ENCODE results near the gene RBCK1. TPM values are rescaled to one million over a fixed set of nuclear protein-coding genes. Genes with fewer than 3 reads are reported as not detected.

Gene RBCK1
- polyA plus RNA-seq, 4 donors, result 74.8 to 176 (median 158) TPM

GRCh38 chr20:454951-455350 lies 46.9 kb downstream of the RBCK1 start:
- Histone ChIP-seq H3K4me3 (ENCODE audit: low read depth in 1 of 3, low read length in 3 of 3) (no peak overlapping the region), H3K9me3 (ENCODE audit: control insufficient read depth in 2 of 2, insufficient read depth in 1 of 2, low read depth in 1 of 2, low read length in 1 of 2) (no peaks in the 10 kb centered on the region), H3K27ac (ENCODE audit: low read depth in 1 of 3, low read length in 2 of 3) (no peak overlapping the region), H3K4me1 (ENCODE audit: control insufficient read depth in 3 of 3, insufficient read depth in 2 of 3, low read depth in 1 of 3, low read length in 2 of 3) (no peaks in the 10 kb centered on the region), H3K36me3 (ENCODE audit: control insufficient read depth in 3 of 3, insufficient read depth in 2 of 3, low read depth in 1 of 3, low read length in 3 of 3) (peaks cover 0 to 18% (median 0%) of the 10 kb centered on the region in 3 donors), H3K27me3 (ENCODE audit: control insufficient read depth in 3 of 3, insufficient read depth in 3 of 3, low read length in 3 of 3) (no peaks in the 10 kb centered on the region)
- no peak for DNase-seq
- no peak for FAIRE-seq
- WGBS, 3 donors, result 47 to 72% (median 56%) methylated on average over 3 of the region's 3 CpGs

DNA sequence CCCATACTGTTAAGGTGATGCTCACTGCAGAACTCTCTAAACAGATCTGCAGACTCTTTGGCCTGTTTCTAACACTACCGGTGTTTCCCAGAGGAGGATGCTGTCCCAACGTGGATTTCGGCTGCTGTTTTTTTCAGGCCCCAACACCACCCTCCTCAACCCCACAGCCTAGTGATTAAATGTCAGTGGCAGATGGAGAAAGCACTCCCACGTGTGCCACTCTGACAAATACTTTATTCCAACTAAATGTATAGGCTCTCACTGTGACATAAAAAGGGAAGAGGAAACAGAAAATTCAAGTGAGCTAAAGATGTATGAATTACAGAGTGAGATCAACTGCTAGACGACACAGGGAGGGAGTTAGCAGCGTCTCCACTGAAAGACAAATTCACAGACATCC lies 50.7 kb downstream of the RBCK1 start:
- no peaks in the 10 kb centered on the region for H3K27me3 ChIP-seq (ENCODE audit: control insufficient read depth in 3 of 3, insufficient read depth in 3 of 3, low read length in 3 of 3)
- no peak for FAIRE-seq
- H3K4me3 ChIP-seq (ENCODE audit: low read depth in 1 of 3, low read length in 3 of 3), result no peak overlapping the region
- 52 to 72% (median 72%) methylated on average over 6 of the region's 6 CpGs for WGBS, 3 donors
- H3K36me3 ChIP-seq (ENCODE audit: control insufficient read depth in 3 of 3, insufficient read depth in 2 of 3, low read depth in 1 of 3, low read length in 3 of 3), result peaks cover 0 to 10% (median 0%) of the 10 kb centered on the region in 3 donors
- DNase-seq, result no peak
- H3K4me1 ChIP-seq (ENCODE audit: control insufficient read depth in 3 of 3, insufficient read depth in 2 of 3, low read depth in 1 of 3, low read length in 2 of 3), result peaks cover 0 to 9% (median 8%) of the 10 kb centered on the region in 3 donors
- H3K27ac ChIP-seq (ENCODE audit: low read depth in 1 of 3, low read length in 2 of 3), result no peak overlapping the region
- H3K9me3 ChIP-seq (ENCODE audit: control insufficient read depth in 2 of 2, insufficient read depth in 1 of 2, low read depth in 1 of 2, low read length in 1 of 2), result no peaks in the 10 kb centered on the region

DNA sequence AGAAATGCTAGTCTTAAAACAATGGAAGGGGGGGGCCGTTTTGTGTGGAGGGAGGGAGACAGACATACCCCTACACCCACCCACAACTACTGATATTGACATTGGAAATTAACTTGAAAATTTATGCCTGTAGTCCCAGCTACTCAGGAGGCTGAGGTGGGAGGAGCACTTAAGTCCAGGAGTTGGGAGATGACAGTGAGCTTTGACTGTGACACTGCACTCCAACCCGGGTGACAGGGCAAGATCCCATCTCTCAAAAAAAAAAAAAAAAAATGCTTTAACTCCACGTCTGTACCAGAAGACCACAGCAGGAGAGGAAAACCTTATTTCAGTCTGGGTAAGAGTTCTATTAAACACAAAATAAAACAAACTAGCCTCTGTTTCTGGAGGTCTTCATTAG lies 52.1 kb downstream of the RBCK1 start:
- no peak overlapping the region for H3K4me3 ChIP-seq (ENCODE audit: low read depth in 1 of 3, low read length in 3 of 3)
- no peak overlapping the region for H3K27ac ChIP-seq (ENCODE audit: low read depth in 1 of 3, low read length in 2 of 3)
- WGBS, 3 donors, result 27 to 36% (median 32%) methylated on average over 3 of the region's 3 CpGs
- FAIRE-seq (no peak), DNase-seq (no peak)
- H3K27me3 ChIP-seq (ENCODE audit: control insufficient read depth in 3 of 3, insufficient read depth in 3 of 3, low read length in 3 of 3), result no peaks in the 10 kb centered on the region
- H3K9me3 ChIP-seq (ENCODE audit: control insufficient read depth in 2 of 2, insufficient read depth in 1 of 2, low read depth in 1 of 2, low read length in 1 of 2), result no peaks in the 10 kb centered on the region
- H3K4me1 ChIP-seq (ENCODE audit: control insufficient read depth in 3 of 3, insufficient read depth in 2 of 3, low read depth in 1 of 3, low read length in 2 of 3), result peaks cover 0 to 9% (median 8%) of the 10 kb centered on the region in 3 donors
- peaks cover 0 to 10% (median 0%) of the 10 kb centered on the region in 3 donors for H3K36me3 ChIP-seq (ENCODE audit: control insufficient read depth in 3 of 3, insufficient read depth in 2 of 3, low read depth in 1 of 3, low read length in 3 of 3)

DNA sequence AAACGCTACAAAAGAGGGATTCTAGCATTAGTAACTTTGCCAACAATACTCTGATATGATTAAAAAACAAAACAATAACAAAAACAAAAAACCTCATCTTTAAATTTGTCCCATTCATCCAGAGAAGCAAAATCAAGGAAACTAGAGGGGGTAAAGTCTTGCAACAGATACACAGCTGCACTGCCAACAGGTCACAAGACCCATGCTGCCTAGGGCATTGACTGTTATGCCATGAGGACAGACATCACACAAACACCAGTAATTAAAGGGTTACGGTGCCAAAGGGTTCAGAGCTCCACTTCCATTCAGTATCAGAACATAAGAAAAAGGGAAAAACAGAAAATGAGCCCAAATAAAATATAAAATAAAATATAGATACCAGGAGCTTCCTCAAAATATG lies 52.6 kb downstream of the RBCK1 start:
- DNase-seq, result peak; percentile 9 to 31
- peaks cover 0 to 10% (median 0%) of the 10 kb centered on the region in 3 donors for H3K36me3 ChIP-seq (ENCODE audit: control insufficient read depth in 3 of 3, insufficient read depth in 2 of 3, low read depth in 1 of 3, low read length in 3 of 3)
- no peaks in the 10 kb centered on the region for H3K9me3 ChIP-seq (ENCODE audit: control insufficient read depth in 2 of 2, insufficient read depth in 1 of 2, low read depth in 1 of 2, low read length in 1 of 2)
- H3K27me3 ChIP-seq (ENCODE audit: control insufficient read depth in 3 of 3, insufficient read depth in 3 of 3, low read length in 3 of 3), result no peaks in the 10 kb centered on the region
- WGBS, 3 donors, result 44 to 46% (median 46%) methylated on average over 2 of the region's 2 CpGs
- FAIRE-seq, result no peak
- peaks cover 0 to 9% (median 8%) of the 10 kb centered on the region in 3 donors for H3K4me1 ChIP-seq (ENCODE audit: control insufficient read depth in 3 of 3, insufficient read depth in 2 of 3, low read depth in 1 of 3, low read length in 2 of 3)
- H3K27ac ChIP-seq (ENCODE audit: low read depth in 1 of 3, low read length in 2 of 3), result no peak overlapping the region
- H3K4me3 ChIP-seq (ENCODE audit: low read depth in 1 of 3, low read length in 3 of 3), result no peak overlapping the region

GRCh38 chr20:461254-462198 lies 53.4 kb downstream of the RBCK1 start:
- Histone ChIP-seq H3K4me3 (ENCODE audit: low read depth in 1 of 3, low read length in 3 of 3) (peak overlapping the region; percentile 64 to 98 (median 84)), H3K27ac (ENCODE audit: low read depth in 1 of 3, low read length in 2 of 3) (peak overlapping the region; percentile 50 to 96 (median 75)), H3K9me3 (ENCODE audit: control insufficient read depth in 2 of 2, insufficient read depth in 1 of 2, low read depth in 1 of 2, low read length in 1 of 2) (no peaks in the 10 kb centered on the region), H3K27me3 (ENCODE audit: control insufficient read depth in 3 of 3, insufficient read depth in 3 of 3, low read length in 3 of 3) (no peaks in the 10 kb centered on the region), H3K4me1 (ENCODE audit: control insufficient read depth in 3 of 3, insufficient read depth in 2 of 3, low read depth in 1 of 3, low read length in 2 of 3) (peaks cover 0 to 9% (median 8%) of the 10 kb centered on the region in 3 donors), H3K36me3 (ENCODE audit: control insufficient read depth in 3 of 3, insufficient read depth in 2 of 3, low read depth in 1 of 3, low read length in 3 of 3) (peaks cover 0 to 10% (median 0%) of the 10 kb centered on the region in 3 donors)
- FAIRE-seq (no peak), DNase-seq (peak in 1 of 2 donors; percentile 45)
- WGBS, 3 donors, result 7 to 9% (median 8%) methylated on average over 50 to 60 of the region's 60 CpGs

DNA sequence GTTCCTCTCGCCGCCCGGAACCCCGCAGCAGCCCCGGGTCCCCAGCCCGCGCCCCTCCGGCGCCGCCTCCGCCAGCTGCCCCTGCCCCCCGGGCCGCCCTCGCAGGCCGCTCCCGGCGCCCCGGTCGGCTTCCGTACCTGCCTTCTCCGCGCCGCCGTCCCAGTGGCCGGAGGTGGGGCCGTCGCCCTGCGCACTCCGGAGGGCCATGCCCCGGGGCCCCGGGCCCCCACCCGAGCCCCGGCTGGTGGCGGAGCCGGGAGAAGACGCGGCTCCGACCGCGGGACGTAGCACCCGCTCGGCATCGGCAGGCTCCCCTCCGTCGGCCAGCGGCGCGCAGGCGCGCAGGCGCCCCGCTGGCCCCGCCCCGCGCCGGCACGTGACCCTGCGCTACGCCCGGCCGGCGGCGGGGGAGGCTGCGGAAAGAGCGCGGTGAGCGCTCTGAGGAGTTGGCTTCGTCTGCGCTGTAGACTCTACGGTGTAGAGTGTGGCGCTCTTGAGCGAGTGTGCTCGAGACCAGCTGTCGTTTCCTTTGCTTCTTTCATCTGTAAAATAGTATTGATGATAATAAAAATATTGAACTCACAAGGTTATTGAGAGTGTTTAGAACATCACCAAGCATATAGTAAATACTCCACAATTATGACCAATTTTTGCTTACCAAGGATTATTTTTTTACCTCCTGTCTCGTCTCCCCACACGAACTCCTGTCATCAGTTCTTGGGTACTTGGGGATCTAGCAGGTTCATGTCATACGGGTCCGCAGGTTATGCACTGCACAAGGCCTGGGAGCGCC lies 54.3 kb downstream of the RBCK1 start, which contains the start of gene TBC1D20:
TSS of gene TBC1D20 (minus strand) at position 335 of the 793 bp plus-strand sequence. CDS start at position 207, 128 bp downstream.
- Histone ChIP-seq H3K27me3 (ENCODE audit: control insufficient read depth in 3 of 3, insufficient read depth in 3 of 3, low read length in 3 of 3) (no peaks in the 10 kb centered on the region), H3K4me3 (ENCODE audit: low read depth in 1 of 3, low read length in 3 of 3) (peak within 1 kb of the TSS; percentile 64 to 98 (median 84)), H3K4me1 (ENCODE audit: control insufficient read depth in 3 of 3, insufficient read depth in 2 of 3, low read depth in 1 of 3, low read length in 2 of 3) (peaks cover 0 to 9% (median 8%) of the 10 kb centered on the region in 3 donors), H3K9me3 (ENCODE audit: control insufficient read depth in 2 of 2, insufficient read depth in 1 of 2, low read depth in 1 of 2, low read length in 1 of 2) (peaks cover 0 to under 1% of the 10 kb centered on the region in 2 donors), H3K36me3 (ENCODE audit: control insufficient read depth in 3 of 3, insufficient read depth in 2 of 3, low read depth in 1 of 3, low read length in 3 of 3) (peaks cover 0 to 7% (median 0%) of the 10 kb centered on the region in 3 donors), H3K27ac (ENCODE audit: low read depth in 1 of 3, low read length in 2 of 3) (peak within 1 kb of the TSS; percentile 50 to 96 (median 75))
- 0 to 1% (median 1%) methylated on average over 29 to 80 of the region's 80 CpGs for WGBS, 3 donors
- DNase-seq (peak; percentile 89 to 95), FAIRE-seq (no peak)

GRCh38 chr20:467755-468154 lies 59.7 kb downstream of the RBCK1 start:
- no peaks in the 10 kb centered on the region for H3K27me3 ChIP-seq (ENCODE audit: control insufficient read depth in 3 of 3, insufficient read depth in 3 of 3, low read length in 3 of 3)
- H3K27ac ChIP-seq (ENCODE audit: low read depth in 1 of 3, low read length in 2 of 3), result no peak overlapping the region
- FAIRE-seq (no peak), DNase-seq (no peak)
- H3K9me3 ChIP-seq (ENCODE audit: control insufficient read depth in 2 of 2, insufficient read depth in 1 of 2, low read depth in 1 of 2, low read length in 1 of 2), result peaks cover 0 to 39% of the 10 kb centered on the region in 2 donors
- H3K4me1 ChIP-seq (ENCODE audit: control insufficient read depth in 3 of 3, insufficient read depth in 2 of 3, low read depth in 1 of 3, low read length in 2 of 3), result peaks cover 0 to 4% (median 2%) of the 10 kb centered on the region in 3 donors
- WGBS, 3 donors, result 81 to 88% (median 88%) methylated on average over 7 of the region's 7 CpGs
- no peaks in the 10 kb centered on the region for H3K36me3 ChIP-seq (ENCODE audit: control insufficient read depth in 3 of 3, insufficient read depth in 2 of 3, low read depth in 1 of 3, low read length in 3 of 3)
- no peak overlapping the region for H3K4me3 ChIP-seq (ENCODE audit: low read depth in 1 of 3, low read length in 3 of 3)
